TTC549 (cell line): Measurements from ENCODE around the gene SCRN1.

Experiments used
- FAIRE-seq: peaks from 2 replicates; lab custom pipeline; 2012; peaks lifted over from hg19 to GRCh38; lab: Jason Lieb, UNC

Gene SCRN1

GRCh38 chr7:29989257-29989995 lies at the start of gene SCRN1:
SCRN1 (minus strand) TSS chr7:29989801; CDS start chr7:29969067, 20,734 bp downstream.
- FAIRE-seq = no peak

DNA sequence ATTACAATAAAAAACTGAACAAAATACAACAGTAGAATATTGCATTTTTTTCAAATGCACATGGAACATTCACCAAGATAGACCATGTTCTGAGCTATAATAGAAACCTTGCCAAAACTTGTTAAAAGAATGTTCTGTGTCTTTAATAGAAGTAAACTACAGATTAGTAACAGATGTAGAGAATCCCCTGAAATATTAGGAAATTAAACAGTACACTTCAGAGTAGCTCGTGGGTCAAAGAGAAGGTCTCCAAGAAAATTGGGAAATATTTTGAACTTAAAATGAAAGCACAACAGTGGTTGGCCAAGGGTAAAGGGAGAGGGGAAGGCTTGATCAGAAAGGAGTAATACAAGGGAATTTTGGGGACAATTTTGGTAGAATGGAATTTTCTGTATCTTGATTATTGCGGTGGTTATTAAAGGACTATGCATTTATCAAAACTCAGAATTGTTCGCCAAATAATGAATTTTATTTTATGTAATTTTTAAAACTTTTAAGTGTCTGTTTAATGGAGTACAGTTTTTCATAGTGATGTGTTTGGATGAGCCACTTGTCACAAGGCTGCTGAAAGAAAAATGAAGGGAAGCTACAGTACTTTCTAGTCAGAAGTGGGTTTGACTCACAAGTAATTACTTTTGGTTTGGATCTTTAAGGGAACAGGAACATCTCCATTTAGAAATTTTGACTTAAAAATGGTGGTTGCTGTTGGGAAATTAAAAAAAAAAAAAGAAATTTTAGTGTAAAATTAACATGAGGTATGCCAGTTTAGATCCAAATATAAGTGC lies 48.8 kb upstream of the SCRN1 start:
- FAIRE-seq = no peak

DNA sequence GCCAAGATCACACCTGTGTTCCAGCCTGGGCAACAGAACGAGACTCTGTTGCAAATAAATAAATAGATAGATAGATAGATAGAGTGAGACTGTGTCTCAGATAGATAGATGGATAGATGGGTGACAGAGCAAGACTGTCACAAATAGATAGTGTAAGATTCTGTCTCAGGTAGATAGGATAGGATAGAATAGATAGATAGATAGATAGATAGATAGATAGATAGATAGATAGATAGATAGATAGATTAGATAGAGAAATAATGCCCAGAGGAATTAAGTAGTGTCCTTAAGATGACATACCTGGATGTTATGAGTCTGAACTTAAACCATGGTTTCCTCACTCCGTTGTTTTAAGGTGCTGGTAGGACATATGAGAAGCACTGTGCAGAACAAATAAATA lies 46.6 kb upstream of the SCRN1 start:
- FAIRE-seq = no peak

DNA sequence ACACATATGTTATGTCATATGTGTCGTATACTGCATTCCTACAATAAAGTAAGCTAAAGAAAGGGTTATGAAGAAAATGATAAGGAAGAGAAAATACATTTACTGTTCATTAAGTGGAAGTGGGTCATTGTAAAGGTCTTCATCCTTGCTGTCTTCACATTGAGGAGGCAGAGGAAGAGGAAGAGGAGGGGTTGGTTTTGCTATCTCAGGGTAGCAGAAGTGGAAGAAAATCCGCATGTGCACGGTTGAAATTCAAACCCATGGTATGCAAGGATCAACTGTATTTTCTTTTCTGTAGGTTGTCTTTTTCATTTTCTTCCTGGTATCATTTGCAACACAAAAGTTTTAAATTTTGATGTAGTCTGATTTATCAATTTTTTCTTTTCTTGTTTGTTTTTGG lies 44.9 kb upstream of the SCRN1 start:
- FAIRE-seq = no peak

- no peak for FAIRE-seq
Observed at GRCh38 chr7:30032310-30033125, 42.9 kb upstream of the SCRN1 start.

- no peak for FAIRE-seq
Observed at GRCh38 chr7:30029696-30030095, 40.1 kb upstream of the SCRN1 start.

DNA sequence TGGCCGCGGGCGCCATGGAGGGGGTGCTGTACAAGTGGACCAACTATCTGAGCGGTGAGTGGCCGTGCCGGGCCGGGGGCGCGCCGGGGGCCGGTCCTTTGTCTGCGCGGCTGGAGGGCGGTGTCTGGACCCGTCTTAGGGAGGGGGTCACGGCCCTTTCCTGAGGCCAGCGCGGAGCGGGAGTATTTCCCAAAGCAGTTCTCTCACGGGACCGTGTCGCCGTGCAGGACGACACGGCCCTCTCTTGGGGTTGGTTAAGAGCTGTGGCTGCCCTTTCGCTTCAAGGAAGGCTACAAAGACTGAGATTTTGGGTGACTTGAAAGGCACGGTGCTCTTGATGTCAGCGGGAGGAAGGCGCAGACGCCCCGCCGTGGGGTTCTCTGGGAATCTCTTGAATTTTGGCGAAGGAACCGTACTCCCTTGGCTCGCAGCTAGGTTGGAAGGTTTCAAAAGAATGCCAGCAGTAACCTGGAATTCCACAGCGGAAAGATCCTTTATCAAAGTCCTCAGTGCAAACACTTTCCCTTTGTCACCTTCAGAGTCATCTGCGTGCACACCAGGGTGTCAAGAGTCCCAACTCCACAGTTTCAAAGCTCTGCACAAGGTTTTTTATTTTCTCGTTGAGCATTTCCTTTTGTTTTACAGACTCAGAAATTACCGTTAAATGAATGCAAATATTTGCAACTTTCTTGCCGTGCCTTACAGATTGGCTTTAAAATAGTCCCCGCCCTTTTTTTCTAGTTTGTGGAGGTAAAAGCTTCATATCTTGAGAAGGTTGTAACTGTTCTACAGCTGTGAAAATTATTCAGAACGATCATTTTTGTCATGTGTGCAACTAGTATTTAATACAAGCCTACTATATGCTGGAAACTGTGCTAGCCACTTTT lies 39.4 kb upstream of the SCRN1 start:
- FAIRE-seq = no peak

GRCh38 chr7:30028216-30028748 lies 38.7 kb upstream of the SCRN1 start, which contains the start of gene PLEKHA8:
PLEKHA8 (plus strand) TSS chr7:30028412; CDS start chr7:30028763, 351 bp downstream.
- FAIRE-seq = no peak

DNA sequence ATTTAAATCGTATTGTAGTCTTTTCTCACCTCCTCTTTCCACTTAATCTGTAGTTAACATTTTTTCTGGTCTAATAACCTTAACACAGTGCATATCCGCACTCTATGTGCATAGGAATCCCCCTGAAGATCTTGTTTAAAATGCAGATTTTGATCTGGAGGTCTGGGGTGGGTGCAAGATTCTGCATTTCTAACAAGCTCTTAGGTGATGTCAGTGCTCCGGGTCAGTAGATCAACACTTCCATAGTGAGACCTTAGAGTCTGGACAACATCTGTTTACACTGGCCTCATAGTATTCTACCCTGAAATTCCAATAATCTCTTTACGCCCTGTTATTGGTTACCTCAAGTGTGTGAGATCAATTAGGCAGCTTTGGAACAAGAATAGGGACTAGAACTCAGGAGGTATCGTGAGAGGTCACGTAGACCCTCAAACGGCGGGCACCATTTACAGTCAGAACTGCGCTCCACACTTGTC lies 38.2 kb upstream of the SCRN1 start:
- no peak for FAIRE-seq

DNA sequence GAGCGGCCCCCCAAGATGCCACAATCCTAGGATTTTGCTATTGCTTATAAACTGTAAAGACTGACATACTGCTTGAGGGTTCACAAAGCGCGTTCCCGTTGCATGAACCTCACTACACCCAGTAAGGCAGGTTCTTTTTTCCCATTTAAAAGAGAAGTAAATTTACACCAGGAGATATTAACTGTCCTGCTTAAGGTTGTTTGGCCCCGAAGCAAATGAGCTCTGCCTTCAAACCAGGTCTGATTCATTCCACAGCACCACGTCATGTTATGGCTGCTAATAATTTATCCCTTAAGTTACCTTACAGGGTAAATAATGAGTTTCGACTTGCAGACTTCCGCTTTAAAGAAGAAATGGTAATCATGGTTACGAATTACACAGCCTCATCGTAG lies 37.5 kb upstream of the SCRN1 start:
- FAIRE-seq = no peak

DNA sequence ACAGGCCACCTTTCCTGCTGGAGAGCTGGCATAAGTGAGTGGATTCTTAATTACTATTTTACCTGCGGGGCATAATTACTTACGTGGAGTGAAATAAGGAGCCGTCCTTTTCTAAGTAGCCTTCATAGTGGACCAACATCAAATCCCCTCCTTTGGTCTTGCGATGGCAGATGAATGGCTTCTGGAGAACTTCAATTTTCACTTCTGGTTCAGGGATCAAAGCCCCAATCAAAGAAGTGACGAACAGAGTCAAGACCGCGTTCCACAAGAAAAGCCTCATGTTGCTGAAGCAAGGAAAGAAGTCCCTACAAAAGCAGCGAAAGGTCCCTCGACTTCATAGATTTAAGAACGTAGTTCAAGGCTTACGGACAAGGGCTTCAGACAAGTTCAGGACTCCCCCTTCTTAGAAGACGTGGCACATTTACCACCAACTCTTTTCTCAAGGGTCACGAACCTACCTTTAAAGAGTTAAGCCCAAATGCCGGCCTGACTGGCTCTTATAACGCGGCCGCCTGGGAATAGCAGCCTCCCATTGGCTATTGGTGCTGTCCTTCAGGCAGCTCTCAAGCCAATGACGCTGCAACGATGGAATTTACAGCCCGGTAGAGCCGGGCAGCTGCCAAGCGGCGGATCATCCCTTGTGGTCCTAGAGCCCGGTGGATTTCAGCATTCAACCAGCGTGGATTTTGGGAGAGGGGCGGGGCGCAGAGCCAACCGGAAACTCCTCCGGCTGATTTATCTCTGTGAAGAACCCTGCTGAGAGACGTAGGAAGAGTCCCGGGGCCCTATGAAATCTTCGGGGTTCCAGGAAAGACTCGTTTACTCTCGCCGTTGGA lies 36.8 kb upstream of the SCRN1 start, which contains the start of gene FKBP14:
Gene FKBP14 (minus strand): TSS at position 474 of the 836 bp plus-strand sequence. CDS start 194 bp downstream, at position 280.
- peak; percentile 95 for FAIRE-seq

DNA sequence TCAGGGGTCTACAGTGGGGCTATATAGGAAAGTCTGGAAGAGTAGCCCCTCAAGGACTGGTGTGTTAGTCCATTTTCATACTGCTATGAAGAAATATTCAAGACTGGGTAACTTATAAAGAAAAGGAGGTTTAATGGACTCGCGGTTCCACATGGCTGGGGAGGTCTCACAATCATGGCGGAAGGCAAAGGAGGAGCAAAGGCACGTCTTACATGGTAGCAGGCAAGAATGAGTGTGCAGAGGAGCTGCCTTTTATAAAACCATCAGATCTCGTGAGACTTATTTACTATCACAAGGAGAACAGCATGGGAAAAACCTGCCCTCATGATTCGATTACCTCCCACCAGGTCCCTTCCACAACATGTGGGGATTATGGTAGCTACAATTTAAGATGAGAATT lies 33.9 kb upstream of the SCRN1 start:
- no peak for FAIRE-seq

DNA sequence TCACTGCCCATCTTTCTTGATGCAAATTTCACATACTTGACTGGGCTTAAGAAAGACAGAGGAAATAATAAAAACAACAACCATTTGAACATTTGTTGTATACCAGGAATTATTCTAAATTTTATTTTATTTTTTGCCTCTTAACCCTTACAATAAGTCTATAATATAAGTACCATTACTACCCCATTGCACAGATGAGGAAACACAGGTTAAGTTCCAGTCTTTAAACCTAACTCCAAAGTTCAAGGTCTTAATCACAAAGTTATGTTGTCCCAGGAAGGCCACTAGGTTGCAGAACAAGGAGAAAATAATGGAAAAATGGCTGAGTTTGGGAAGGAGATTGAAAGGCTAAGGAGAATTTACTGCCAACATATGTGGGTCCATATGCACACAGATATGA lies 33.4 kb upstream of the SCRN1 start:
- no peak for FAIRE-seq

DNA sequence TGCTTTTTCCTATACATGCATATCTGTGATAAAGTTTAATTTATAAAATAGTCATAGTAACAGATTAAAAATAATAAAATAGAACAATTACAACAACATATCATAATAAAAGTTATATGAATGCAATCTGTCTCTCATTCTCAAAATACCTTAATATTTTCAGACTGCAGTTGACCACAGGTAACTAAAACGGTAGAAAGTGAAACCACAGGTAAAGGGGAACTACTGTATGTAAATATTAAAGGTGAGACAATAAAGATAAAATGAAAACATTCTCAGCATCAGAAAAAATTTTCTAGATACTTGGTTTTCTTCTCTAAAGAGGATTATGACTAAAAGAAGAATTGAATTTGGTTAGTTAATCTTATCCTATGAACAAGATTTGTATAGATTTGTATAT lies 30.9 kb upstream of the SCRN1 start:
- FAIRE-seq = no peak

GRCh38 chr7:30019960-30020359 lies 30.4 kb upstream of the SCRN1 start:
- no peak for FAIRE-seq

- FAIRE-seq = no peak
Observed at GRCh38 chr7:30019387-30019786, 29.8 kb upstream of the SCRN1 start.

DNA sequence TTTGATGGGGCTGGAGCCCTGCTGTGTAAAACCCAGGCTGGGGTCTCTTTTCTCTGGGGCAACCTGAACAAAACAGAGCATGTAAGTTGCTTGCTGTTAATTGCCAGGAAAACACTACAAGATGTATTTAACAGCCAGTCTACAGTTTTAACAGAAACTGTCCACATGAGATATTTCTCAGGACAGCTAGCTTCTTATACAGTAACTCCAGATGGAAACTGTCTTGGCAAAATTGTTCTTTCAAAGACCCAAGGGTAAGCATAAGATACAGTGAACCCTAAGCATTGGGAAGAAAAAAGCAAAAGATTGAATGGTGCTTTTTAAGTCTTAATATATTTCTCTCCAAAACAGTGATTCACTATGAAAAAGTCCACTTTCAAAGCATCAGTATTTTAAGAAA lies 28.9 kb upstream of the SCRN1 start:
- no peak for FAIRE-seq

GRCh38 chr7:30012757-30013156 lies 23.2 kb upstream of the SCRN1 start:
- FAIRE-seq = no peak

- FAIRE-seq = no peak
Observed at GRCh38 chr7:30010021-30010420, 20.4 kb upstream of the SCRN1 start.

DNA sequence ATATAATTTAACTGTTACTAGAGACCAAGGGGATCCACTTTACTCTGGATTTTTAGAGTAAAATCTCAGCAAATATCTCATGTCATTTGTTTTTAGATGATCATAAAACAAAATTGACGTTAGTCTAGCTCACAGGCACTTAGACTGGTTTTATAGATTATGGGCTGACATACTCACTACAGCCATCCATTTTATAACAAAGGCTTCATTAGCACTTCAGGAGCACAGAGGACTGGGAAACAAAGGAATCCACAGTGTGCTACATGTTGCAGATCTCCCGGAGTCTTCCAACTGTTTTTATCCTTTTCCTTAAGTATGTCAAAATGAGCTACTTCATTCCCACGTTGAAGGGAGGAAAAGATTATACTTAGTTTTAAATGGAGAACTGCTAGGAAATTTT lies 15.9 kb upstream of the SCRN1 start:
- no peak for FAIRE-seq
